Activated naive CD4-positive, alpha-beta T cell treated with anti-CD3 and anti-CD28 coated beads, Interleukin-2, amount 50 U/mL, for 24 hours (primary cell): ENCODE data around the gene KIF22.
A peak's percentile ranks its signal among the peaks of the same experiment; 100 is the strongest.
"Not testable (repeated sequence)": the region's sequence is repeated elsewhere in the genome, so short reads cannot be mapped to it uniquely, and the experiment has no call there.

Experiments used
- H3K27ac Mint-ChIP-seq: one replicate; pipeline ENCODE4 v1.8.0; 2021; ENCODE audit warnings: mild to moderate bottlenecking, mixed read lengths
- H3K27me3 Mint-ChIP-seq: one replicate; pipeline ENCODE4 v1.8.0; 2021; ENCODE audit warnings: mixed read lengths
- H3K36me3 Mint-ChIP-seq: one replicate; pipeline ENCODE4 v1.8.0; 2021; ENCODE audit warnings: mixed read lengths
- H3K4me1 Mint-ChIP-seq: one replicate; pipeline ENCODE4 v1.8.0; 2021; ENCODE audit warnings: mixed read lengths
- H3K4me3 Mint-ChIP-seq: one replicate; pipeline ENCODE4 v1.8.0; 2021; ENCODE audit warnings: mild to moderate bottlenecking, mixed read lengths
- H3K9me3 Mint-ChIP-seq: one replicate; pipeline ENCODE4 v1.8.0; 2021; ENCODE audit warnings: mixed read lengths

KIF22 gene

GRCh38 chr16:29790183-29790948, at the start of gene KIF22:
Gene KIF22, plus strand, starts transcription at chr16:29790751. Its CDS starts 9 bp downstream, at chr16:29790760.
- Mint-ChIP-seq H3K27ac (peak within 1 kb of the TSS; percentile 97), H3K36me3 (peaks cover 7% of the 10 kb centered on the region), H3K9me3 (no peaks in the 10 kb centered on the region), H3K27me3 (no peaks in the 10 kb centered on the region), H3K4me1 (peaks cover 39% of the 10 kb centered on the region), H3K4me3 (peak within 1 kb of the TSS; percentile 95)

DNA sequence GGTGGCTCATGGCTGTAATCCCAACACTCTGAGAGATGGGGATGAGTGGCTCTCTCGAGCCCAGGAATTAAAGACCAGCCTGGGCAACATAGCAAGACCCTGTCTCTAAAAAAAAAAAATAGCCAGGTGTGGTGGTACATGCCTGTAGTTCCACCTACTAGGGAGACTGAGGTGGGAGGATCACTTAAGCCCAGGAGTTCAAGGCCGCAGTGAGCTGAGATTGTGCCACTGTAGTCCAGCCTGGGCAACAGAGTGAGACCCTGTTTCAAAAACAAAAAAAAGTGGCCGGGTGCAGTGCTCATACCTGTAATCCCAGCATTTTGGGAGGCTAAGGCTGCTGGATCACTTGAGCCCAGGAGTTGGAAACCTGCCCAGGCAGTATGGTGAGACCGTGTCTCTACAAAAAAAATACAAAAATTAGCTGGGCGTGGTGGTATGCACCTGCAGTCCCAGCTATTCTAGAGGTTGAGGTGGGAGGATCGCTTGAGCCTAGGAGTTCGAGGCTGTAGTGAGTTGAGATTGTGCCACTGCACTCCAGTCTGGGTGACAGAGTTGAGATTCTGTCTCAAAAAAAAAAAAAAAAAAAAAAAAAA, 47.8 kb upstream of the KIF22 start:
- peak overlapping the region; percentile 87 for H3K27ac Mint-ChIP-seq

GRCh38 chr16:29743475-29743826, 47.1 kb upstream of the KIF22 start:
- Mint-ChIP-seq H3K27ac (peak overlapping the region; percentile 88), H3K4me1 (peaks cover 91% of the 10 kb centered on the region), H3K4me3 (peak overlapping the region; percentile 82), H3K27me3 (no peaks in the 10 kb centered on the region), H3K36me3 (peaks cover 6% of the 10 kb centered on the region), H3K9me3 (no peaks in the 10 kb centered on the region)

More for the DNA sequence above, 47.8 kb upstream of the KIF22 start:
- H3K4me3 Mint-ChIP-seq = peak overlapping the region; percentile 82
- H3K36me3 Mint-ChIP-seq = peaks cover 6% of the 10 kb centered on the region
- H3K4me1 Mint-ChIP-seq = peaks cover 94% of the 10 kb centered on the region
- H3K27me3 Mint-ChIP-seq = no peaks in the 10 kb centered on the region
- H3K9me3 Mint-ChIP-seq = no peaks in the 10 kb centered on the region

DNA sequence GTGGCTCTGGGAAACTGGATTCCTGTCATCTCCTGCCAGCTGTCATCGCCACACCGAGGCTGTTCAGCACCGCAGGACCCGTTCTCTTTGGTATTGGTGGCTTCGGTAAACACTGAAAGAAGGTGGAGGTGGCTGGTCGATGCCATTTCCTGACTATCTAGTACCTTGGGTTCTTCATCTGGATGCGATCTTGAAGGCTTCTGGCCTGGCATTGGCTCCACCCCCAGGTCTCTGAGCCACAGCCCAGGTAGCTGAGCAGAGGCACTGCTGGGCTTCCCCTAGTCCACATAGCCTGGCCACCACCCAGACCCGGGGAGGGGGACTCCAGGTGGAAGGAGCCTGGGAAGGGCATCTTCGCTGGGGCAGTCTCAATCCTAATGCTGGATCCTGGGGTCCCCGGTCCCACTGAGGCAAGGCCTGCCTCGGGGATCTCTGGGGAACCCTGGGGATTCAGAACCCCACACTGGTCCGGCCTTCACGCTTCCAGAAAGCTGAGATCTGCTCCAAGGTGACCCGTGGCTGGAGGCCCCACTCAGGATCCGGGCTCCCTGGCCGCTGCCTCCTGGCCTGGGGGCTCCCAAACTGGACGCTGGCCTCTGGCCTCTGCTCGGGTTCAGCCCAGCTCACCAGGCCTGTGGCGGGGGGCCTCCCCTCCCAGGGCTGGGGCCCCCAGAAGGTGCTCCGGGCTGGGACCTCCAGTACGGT, 46.6 kb upstream of the KIF22 start:
- Mint-ChIP-seq H3K4me3 (peak overlapping the region; percentile 87), H3K36me3 (peaks cover 9% of the 10 kb centered on the region), H3K4me1 (peaks cover 89% of the 10 kb centered on the region), H3K27ac (peak overlapping the region; percentile 88), H3K9me3 (no peaks in the 10 kb centered on the region), H3K27me3 (no peaks in the 10 kb centered on the region)

- Mint-ChIP-seq H3K27me3 (no peaks in the 10 kb centered on the region), H3K9me3 (no peaks in the 10 kb centered on the region), H3K36me3 (peaks cover 10% of the 10 kb centered on the region), H3K27ac (peak overlapping the region; percentile 93), H3K4me3 (peak overlapping the region; percentile 87), H3K4me1 (peaks cover 85% of the 10 kb centered on the region)
Measured at GRCh38 chr16:29744541-29745101, 45.9 kb upstream of the KIF22 start.

- H3K36me3 Mint-ChIP-seq = peaks cover 10% of the 10 kb centered on the region
- H3K27ac Mint-ChIP-seq = peak overlapping the region; percentile 93
- no peaks in the 10 kb centered on the region for H3K9me3 Mint-ChIP-seq
- no peaks in the 10 kb centered on the region for H3K27me3 Mint-ChIP-seq
- peaks cover 78% of the 10 kb centered on the region for H3K4me1 Mint-ChIP-seq
- H3K4me3 Mint-ChIP-seq = peak overlapping the region; percentile 87
Measured at GRCh38 chr16:29745121-29745852, 45.3 kb upstream of the KIF22 start.

DNA sequence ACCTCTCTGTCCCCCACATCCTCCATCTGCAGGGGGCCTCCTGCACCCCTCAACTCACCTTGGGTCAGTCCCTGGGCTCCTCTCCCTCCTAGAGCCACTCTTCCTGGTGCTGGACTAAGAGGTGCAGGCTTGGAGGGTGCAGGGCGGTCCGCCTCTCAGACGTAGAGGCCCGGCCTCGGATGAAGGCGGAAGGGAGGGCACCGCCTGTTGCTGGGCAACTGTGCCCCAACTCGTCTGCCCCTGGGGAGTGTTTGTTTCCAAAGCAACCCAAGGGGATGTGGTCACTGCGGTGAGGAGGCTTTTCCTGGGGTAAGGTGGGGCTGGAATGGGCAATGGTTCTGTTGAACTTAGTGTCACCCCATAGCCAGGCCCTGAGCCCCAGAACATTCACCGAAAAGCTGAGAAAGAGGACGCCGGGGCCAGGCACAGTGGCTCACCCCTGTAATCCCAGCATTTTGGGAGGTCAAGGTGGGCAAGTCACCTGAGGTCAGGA, 44.7 kb upstream of the KIF22 start, which contains the start of gene C16orf54:
C16orf54 (minus strand) TSS at position 138 of the 493 bp plus-strand sequence. CDS start 1,039 bp downstream, outside the sequence.
- no peaks in the 10 kb centered on the region for H3K9me3 Mint-ChIP-seq
- peaks cover 72% of the 10 kb centered on the region for H3K4me1 Mint-ChIP-seq
- peak within 1 kb of the TSS; percentile 87 for H3K4me3 Mint-ChIP-seq
- H3K27ac Mint-ChIP-seq = peak within 1 kb of the TSS; percentile 93
- no peaks in the 10 kb centered on the region for H3K27me3 Mint-ChIP-seq
- peaks cover 10% of the 10 kb centered on the region for H3K36me3 Mint-ChIP-seq

DNA sequence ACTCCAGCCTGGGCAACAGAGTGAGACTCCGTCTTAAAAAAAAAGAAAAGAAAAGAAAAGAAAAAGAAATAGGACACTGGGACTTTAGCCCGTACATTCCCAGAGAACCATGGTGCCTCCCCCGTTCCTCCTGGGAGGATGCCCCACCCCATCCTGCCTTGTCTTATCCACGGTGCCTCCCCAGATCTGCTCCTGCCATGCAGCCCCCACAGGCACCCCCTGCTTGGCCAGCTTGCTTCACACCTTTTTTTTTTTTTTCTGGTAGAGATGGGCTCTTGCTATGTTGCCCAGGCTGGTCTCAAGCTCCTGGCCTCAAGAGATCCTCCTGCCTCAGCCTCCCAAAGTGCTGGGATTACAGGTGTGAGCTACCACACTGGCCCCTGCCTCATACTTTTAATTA, 44.0 kb upstream of the KIF22 start:
- not testable (repeated sequence) for H3K9me3 Mint-ChIP-seq, H3K27me3 Mint-ChIP-seq
- H3K27ac Mint-ChIP-seq = peak overlapping the region; percentile 93
- H3K4me3 Mint-ChIP-seq = peak overlapping the region; percentile 87
- H3K36me3 Mint-ChIP-seq = peaks cover 10% of the 10 kb centered on the region
- peaks cover 66% of the 10 kb centered on the region for H3K4me1 Mint-ChIP-seq

- Mint-ChIP-seq H3K27ac (no peak overlapping the region), H3K4me3 (no peak overlapping the region), H3K36me3 (peaks cover 7% of the 10 kb centered on the region)
Measured at GRCh38 chr16:29747947-29748759, 42.4 kb upstream of the KIF22 start.

GRCh38 chr16:29748760-29749149, 41.8 kb upstream of the KIF22 start:
- not testable (repeated sequence) for H3K4me3 Mint-ChIP-seq, H3K27me3 Mint-ChIP-seq, H3K27ac Mint-ChIP-seq, H3K36me3 Mint-ChIP-seq, H3K9me3 Mint-ChIP-seq
- peaks cover 46% of the 10 kb centered on the region for H3K4me1 Mint-ChIP-seq

More at GRCh38 chr16:29747947-29748759, 42.4 kb upstream of the KIF22 start:
- H3K27me3 Mint-ChIP-seq = no peaks in the 10 kb centered on the region
- no peaks in the 10 kb centered on the region for H3K9me3 Mint-ChIP-seq
- peaks cover 50% of the 10 kb centered on the region for H3K4me1 Mint-ChIP-seq

DNA sequence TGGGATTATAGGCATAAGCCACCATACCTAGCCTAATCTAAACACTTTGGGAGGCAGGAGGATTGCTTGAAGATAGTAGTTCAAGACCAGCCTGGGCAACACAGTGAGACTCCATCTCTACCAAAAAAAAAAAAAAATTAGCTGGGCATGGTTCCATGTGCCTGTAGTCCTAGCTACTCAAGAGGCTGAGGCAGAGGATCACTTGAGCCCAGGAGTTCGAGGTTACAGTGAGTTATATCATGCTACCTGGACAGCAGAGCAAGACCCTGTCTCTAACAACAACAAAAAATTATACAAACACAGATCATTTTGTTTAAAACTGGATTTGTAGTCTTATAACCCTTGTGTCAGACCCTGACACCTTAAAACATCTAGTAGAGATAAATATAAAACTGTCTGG, 37.0 kb upstream of the KIF22 start:
- H3K9me3 Mint-ChIP-seq = no peaks in the 10 kb centered on the region

GRCh38 chr16:29756654-29757053, 33.9 kb upstream of the KIF22 start:
- Mint-ChIP-seq H3K4me3 (peak overlapping the region; percentile 27), H3K27ac (no peak overlapping the region), H3K9me3 (no peaks in the 10 kb centered on the region)

More for the DNA sequence above, 37.0 kb upstream of the KIF22 start:
- peaks cover 5% of the 10 kb centered on the region for H3K36me3 Mint-ChIP-seq
- H3K4me1 Mint-ChIP-seq = peaks cover 43% of the 10 kb centered on the region
- no peaks in the 10 kb centered on the region for H3K27me3 Mint-ChIP-seq
- H3K4me3 Mint-ChIP-seq = no peak overlapping the region
- no peak overlapping the region for H3K27ac Mint-ChIP-seq

GRCh38 chr16:29757086-29757485, 33.5 kb upstream of the KIF22 start:
- not testable (repeated sequence) for H3K36me3 Mint-ChIP-seq, H3K27ac Mint-ChIP-seq, H3K27me3 Mint-ChIP-seq, H3K9me3 Mint-ChIP-seq
- H3K4me1 Mint-ChIP-seq = peaks cover 51% of the 10 kb centered on the region
- peak overlapping the region; percentile 27 for H3K4me3 Mint-ChIP-seq

More at GRCh38 chr16:29756654-29757053, 33.9 kb upstream of the KIF22 start:
- no peaks in the 10 kb centered on the region for H3K36me3 Mint-ChIP-seq
- no peaks in the 10 kb centered on the region for H3K27me3 Mint-ChIP-seq
- H3K4me1 Mint-ChIP-seq = peaks cover 51% of the 10 kb centered on the region

DNA sequence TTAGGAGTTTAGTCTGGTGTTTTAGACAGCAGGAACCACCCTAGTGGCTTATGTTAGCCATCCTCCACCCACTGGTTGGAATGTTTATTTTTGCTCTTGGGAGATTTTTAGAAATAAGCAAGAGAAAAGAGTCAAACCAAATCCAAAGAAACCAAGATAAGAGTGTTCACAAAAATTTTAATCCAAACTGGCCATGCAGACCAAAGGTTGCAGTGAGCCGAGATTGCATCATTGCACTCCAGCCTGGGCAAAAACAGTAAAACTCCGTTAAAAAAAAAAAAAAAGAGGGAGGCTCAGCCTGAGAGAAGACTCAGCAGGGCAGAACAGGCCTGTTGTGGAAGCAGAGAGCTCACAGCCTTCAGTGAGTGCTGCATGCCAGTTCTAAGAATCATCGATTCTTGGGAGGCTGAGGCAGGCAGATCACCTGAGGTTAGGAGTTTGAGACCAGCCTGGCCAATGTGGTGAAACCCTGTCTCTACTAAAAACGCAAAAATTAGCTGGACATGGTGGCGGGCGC, 32.5 kb upstream of the KIF22 start:
- Mint-ChIP-seq H3K9me3 (no peaks in the 10 kb centered on the region), H3K27ac (no peak overlapping the region), H3K4me1 (peaks cover 53% of the 10 kb centered on the region), H3K36me3 (no peaks in the 10 kb centered on the region), H3K4me3 (no peak overlapping the region), H3K27me3 (no peaks in the 10 kb centered on the region)
